ENCODE measurements around the gene POU6F1. TPM values are rescaled to one million over a fixed set of nuclear protein-coding genes. Genes with fewer than 3 reads are reported as not detected.

POU6F1 gene
- total RNA-seq, 1 experiment from 2014 or later, result 13.3 TPM

DNA sequence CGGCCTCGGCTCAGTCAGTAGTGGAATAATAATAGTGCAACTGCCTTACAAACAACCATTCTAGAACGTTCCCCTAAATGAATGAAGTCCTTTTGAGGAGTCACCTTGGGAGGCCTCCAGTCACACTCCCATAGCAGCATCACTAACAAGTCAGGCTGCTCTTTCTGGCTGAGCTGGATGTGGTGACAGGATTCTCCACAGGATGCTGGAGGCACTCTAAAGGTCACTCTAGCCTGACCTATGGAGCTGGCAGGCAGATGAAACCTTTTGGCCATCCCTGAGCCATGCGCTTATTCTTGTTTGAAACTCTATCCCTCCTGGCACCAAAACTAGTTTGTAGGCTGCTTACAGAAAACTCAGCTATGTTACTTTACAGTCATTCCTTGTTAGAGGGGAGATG is 27.0 kb downstream of the POU6F1 start:
- Histone ChIP-seq H4K5ac (ENCODE audit: insufficient read length, low read depth, low read length) (no peak overlapping the region), H3K9me3 (ENCODE audit: control insufficient read depth, low read depth, low read length) (no peaks in the 10 kb centered on the region), H3K27me3 (ENCODE audit: insufficient read depth, low read length) (no peaks in the 10 kb centered on the region), H2BK12ac (ENCODE audit: insufficient read length, low read depth, low read length) (no peak overlapping the region), H4K8ac (replicated peaks; ENCODE audit: insufficient read length, low read depth, low read length) (no peak overlapping the region), H4K91ac (ENCODE audit: insufficient read length, low read depth, low read length) (no peak overlapping the region), H4K20me1 (ENCODE audit: control insufficient read depth, insufficient read depth, insufficient read length) (no peaks in the 10 kb centered on the region), H3K56ac (ENCODE audit: insufficient read length, low read depth, low read length) (no peak overlapping the region), H2BK5ac (ENCODE audit: insufficient read length, low read length) (no peak overlapping the region), H3K4ac (ENCODE audit: low read depth, low read length) (no peak overlapping the region), H3K18ac (ENCODE audit: insufficient read length, low read depth, low read length) (no peak overlapping the region), H3K14ac (ENCODE audit: insufficient read depth, low read length) (no peak overlapping the region), H3K23ac (ENCODE audit: insufficient read length, low read depth, low read length) (no peak overlapping the region), H2BK120ac (ENCODE audit: low read depth, low read length, poor library complexity, severe bottlenecking) (no peak overlapping the region), H3K27ac (ENCODE audit: insufficient read length, low read depth, low read length) (no peak overlapping the region), H2AK5ac (ENCODE audit: insufficient read length, low read length) (no peak overlapping the region), H3T11ph (ENCODE audit: low read length) (no peak overlapping the region), H3K23me2 (ENCODE audit: insufficient read length, low read depth, low read length, poor library complexity, severe bottlenecking) (no peaks in the 10 kb centered on the region), H2BK15ac (ENCODE audit: low read depth, low read length) (no peak overlapping the region), H2AFZ (ENCODE audit: low read length) (no peak overlapping the region), H3K79me1 (ENCODE audit: insufficient read depth, low read depth, low read length, poor library complexity, severe bottlenecking) (no peaks in the 10 kb centered on the region), H3K4me2 (ENCODE audit: insufficient read depth, insufficient read length, low read length) (no peak overlapping the region), H3K4me1 (ENCODE audit: insufficient read depth, low read length) (no peaks in the 10 kb centered on the region), H3K9ac (ENCODE audit: extremely low read depth, insufficient read length, low read length) (no peak overlapping the region), H3K79me2 (ENCODE audit: insufficient read depth, low read length) (no peaks in the 10 kb centered on the region), H2BK20ac (ENCODE audit: low read depth, low read length, poor library complexity, severe bottlenecking) (no peak overlapping the region)
- WGBS (ENCODE audit: extremely low coverage, insufficient read length, low lambda C conversion rate), result no CpG with 5 or more reads among the region's 4 CpGs
- H3K27ac Mint-ChIP-seq, result peak overlapping the region in 1 of 3 experiments; percentile 62; a peak in 1 of 7 replicates
- H3K4me1 Mint-ChIP-seq, result peaks cover 7 to 13% of the 10 kb centered on the region in 2 experiments
- no peaks in the 10 kb centered on the region for H3K9me3 Mint-ChIP-seq
- TF ChIP-seq, protein P1, sequence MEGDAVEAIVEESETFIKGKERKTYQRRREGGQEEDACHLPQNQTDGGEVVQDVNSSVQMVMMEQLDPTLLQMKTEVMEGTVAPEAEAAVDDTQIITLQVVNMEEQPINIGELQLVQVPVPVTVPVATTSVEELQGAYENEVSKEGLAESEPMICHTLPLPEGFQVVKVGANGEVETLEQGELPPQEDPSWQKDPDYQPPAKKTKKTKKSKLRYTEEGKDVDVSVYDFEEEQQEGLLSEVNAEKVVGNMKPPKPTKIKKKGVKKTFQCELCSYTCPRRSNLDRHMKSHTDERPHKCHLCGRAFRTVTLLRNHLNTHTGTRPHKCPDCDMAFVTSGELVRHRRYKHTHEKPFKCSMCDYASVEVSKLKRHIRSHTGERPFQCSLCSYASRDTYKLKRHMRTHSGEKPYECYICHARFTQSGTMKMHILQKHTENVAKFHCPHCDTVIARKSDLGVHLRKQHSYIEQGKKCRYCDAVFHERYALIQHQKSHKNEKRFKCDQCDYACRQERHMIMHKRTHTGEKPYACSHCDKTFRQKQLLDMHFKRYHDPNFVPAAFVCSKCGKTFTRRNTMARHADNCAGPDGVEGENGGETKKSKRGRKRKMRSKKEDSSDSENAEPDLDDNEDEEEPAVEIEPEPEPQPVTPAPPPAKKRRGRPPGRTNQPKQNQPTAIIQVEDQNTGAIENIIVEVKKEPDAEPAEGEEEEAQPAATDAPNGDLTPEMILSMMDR (conservative IDR thresholded peaks at IDR 0.05), result no peak
- H3K4me3 Mint-ChIP-seq, result no peak overlapping the region
- peaks cover 0 to 10% (median 3%) of the 10 kb centered on the region in 3 experiments; a peak in 2 of 7 replicates for H3K36me3 Mint-ChIP-seq (ENCODE audit: insufficient read depth in 1 of 3, low read depth in 3 of 3)
- DNase-seq, result no peak
- peaks cover 1% of the 10 kb centered on the region; the same call in 1 of the 2 replicates for H3K27me3 Mint-ChIP-seq (ENCODE audit: low read depth)

Data from H9 (cell line).